Measurements from ENCODE around the gene PIK3R5. TPM values are rescaled to one million over a fixed set of nuclear protein-coding genes. Genes with fewer than 3 reads are reported as not detected.
A peak's percentile ranks its signal among the peaks of the same experiment; 100 is the strongest.

PIK3R5 gene
- total and polyA plus RNA-seq, 7 experiments from 2014 or later, result 18.0 to 231 (median 73.8) TPM

GRCh38 chr17:8914554-8914953 lies 51.0 kb downstream of the PIK3R5 start:
- H3K9me3 ChIP-seq (ENCODE audit: control insufficient read depth in 2 of 3, low read length in 3 of 3), result peaks cover 0 to 8% (median 0%) of the 10 kb centered on the region in 3 experiments
- H3K27ac Mint-ChIP-seq, result peak overlapping the region in 5 of 9 donors; percentile 16 to 80 (median 57)
- H3K27ac ChIP-seq (ENCODE audit: low read depth, low read length), result no peak overlapping the region
- H3K27me3 Mint-ChIP-seq, result no peaks in the 10 kb centered on the region
- ChIA-PET CTCF (interaction anchor here (0.6 to 0.7 kb wide), 2 partner anchors 24 to 138 kb away, joined by 3 read pairs; no protein-coding TSS in a partner anchor), POLR2A (interaction anchor here (0.7 to 1.4 kb wide), 2 partner anchors 11 to 42 kb away, joined by 3 to 4 read pairs; no protein-coding TSS in a partner anchor)
- peaks cover 7 to 50% (median 30%) of the 10 kb centered on the region in 7 donors for H3K4me1 Mint-ChIP-seq
- no peak overlapping the region for H3K4me3 ChIP-seq (ENCODE audit: low read length)
- H3K36me3 ChIP-seq (ENCODE audit: control insufficient read depth in 2 of 3, insufficient read depth in 3 of 3, low read length in 3 of 3), result peaks cover 0 to 65% (median 6%) of the 10 kb centered on the region in 3 experiments
- peaks cover 10 to 52% (median 32%) of the 10 kb centered on the region in 5 donors for H3K36me3 Mint-ChIP-seq
- intact Hi-C loops (cut with micrococcal nuclease), result no loop called here
- no peaks in the 10 kb centered on the region for H3K27me3 ChIP-seq (ENCODE audit: control insufficient read depth in 2 of 2, insufficient read depth in 2 of 2, low read length in 2 of 2)
- H3K9me3 Mint-ChIP-seq, result peaks cover 0 to 17% (median 2%) of the 10 kb centered on the region in 11 donors
- DNase-seq (no peak), ATAC-seq (no peak)
- H3K4me3 Mint-ChIP-seq, result no peak overlapping the region
- peaks cover 0 to 8% of the 10 kb centered on the region in 2 donors for H3K4me1 ChIP-seq (ENCODE audit: control insufficient read depth in 2 of 2, insufficient read depth in 2 of 2, low read length in 2 of 2)

GRCh38 chr17:8913879-8914278 lies 51.6 kb downstream of the PIK3R5 start:
- ATAC-seq (no peak), DNase-seq (no peak)
- Mint-ChIP-seq H3K27ac (peak overlapping the region in 3 of 9 donors; percentile 28 to 86 (median 39)), H3K4me1 (peaks cover 6 to 43% (median 24%) of the 10 kb centered on the region in 7 donors), H3K27me3 (no peaks in the 10 kb centered on the region), H3K4me3 (no peak overlapping the region), H3K36me3 (peaks cover 10 to 49% (median 26%) of the 10 kb centered on the region in 5 donors), H3K9me3 (peaks cover 0 to 15% (median 2%) of the 10 kb centered on the region in 11 donors)
- H3K9me3 ChIP-seq (ENCODE audit: control insufficient read depth in 2 of 3, low read length in 3 of 3), result peaks cover 0 to 4% (median 0%) of the 10 kb centered on the region in 3 experiments
- peaks cover 0 to 66% (median 6%) of the 10 kb centered on the region in 3 experiments for H3K36me3 ChIP-seq (ENCODE audit: control insufficient read depth in 2 of 3, insufficient read depth in 3 of 3, low read length in 3 of 3)
- peaks cover 0 to 8% of the 10 kb centered on the region in 2 donors for H3K4me1 ChIP-seq (ENCODE audit: control insufficient read depth in 2 of 2, insufficient read depth in 2 of 2, low read length in 2 of 2)
- POLR2A ChIA-PET, result interaction anchor here (1.4 kb wide), 1 partner anchor 43 kb away, joined by 3 read pairs; no protein-coding TSS in a partner anchor
- CTCF ChIA-PET, result no interaction called here
- no peak overlapping the region for H3K27ac ChIP-seq (ENCODE audit: low read depth, low read length)
- intact Hi-C loops (cut with micrococcal nuclease), result no loop called here
- H3K4me3 ChIP-seq (ENCODE audit: low read length), result no peak overlapping the region
- H3K27me3 ChIP-seq (ENCODE audit: control insufficient read depth in 2 of 2, insufficient read depth in 2 of 2, low read length in 2 of 2), result no peaks in the 10 kb centered on the region

- no peak overlapping the region for H3K4me3 Mint-ChIP-seq
Observed at GRCh38 chr17:8913091-8913490, 52.4 kb downstream of the PIK3R5 start.

GRCh38 chr17:8912084-8912981 lies 53.2 kb downstream of the PIK3R5 start:
- H3K27ac Mint-ChIP-seq, result peak overlapping the region in 5 of 9 donors; percentile 2 to 68 (median 45)

More at GRCh38 chr17:8913091-8913490, 52.4 kb downstream of the PIK3R5 start:
- peak overlapping the region in 5 of 9 donors; percentile 2 to 78 (median 51) for H3K27ac Mint-ChIP-seq
- intact Hi-C loops (cut with micrococcal nuclease), result no loop called here
- Histone ChIP-seq H3K4me3 (ENCODE audit: low read length) (no peak overlapping the region), H3K36me3 (ENCODE audit: control insufficient read depth in 2 of 3, insufficient read depth in 3 of 3, low read length in 3 of 3) (peaks cover 0 to 69% (median 12%) of the 10 kb centered on the region in 3 experiments), H3K9me3 (ENCODE audit: control insufficient read depth in 2 of 3, low read length in 3 of 3) (no peaks in the 10 kb centered on the region), H3K27me3 (ENCODE audit: control insufficient read depth in 2 of 2, insufficient read depth in 2 of 2, low read length in 2 of 2) (no peaks in the 10 kb centered on the region), H3K27ac (ENCODE audit: low read depth, low read length) (no peak overlapping the region), H3K4me1 (ENCODE audit: control insufficient read depth in 2 of 2, insufficient read depth in 2 of 2, low read length in 2 of 2) (peaks cover 0 to 8% of the 10 kb centered on the region in 2 donors)
- ChIA-PET CTCF (interaction anchor here (1.3 kb wide), 1 partner anchor 85 kb away, joined by 3 read pairs; no protein-coding TSS in a partner anchor), POLR2A (interaction anchor here (0.9 kb wide), 1 partner anchor 50 kb away, joined by 3 read pairs; no protein-coding TSS in a partner anchor)
- peaks cover 7 to 41% (median 22%) of the 10 kb centered on the region in 7 donors for H3K4me1 Mint-ChIP-seq
- H3K27me3 Mint-ChIP-seq, result no peaks in the 10 kb centered on the region
- H3K36me3 Mint-ChIP-seq, result peaks cover 11 to 49% (median 26%) of the 10 kb centered on the region in 5 donors
- ATAC-seq (no peak), DNase-seq (no peak)
- H3K9me3 Mint-ChIP-seq, result peaks cover 0 to 10% (median 0%) of the 10 kb centered on the region in 11 donors

GRCh38 chr17:8910969-8911604 lies 54.4 kb downstream of the PIK3R5 start:
- Histone ChIP-seq H3K9me3 (ENCODE audit: control insufficient read depth in 2 of 3, low read length in 3 of 3) (no peaks in the 10 kb centered on the region), H3K27ac (ENCODE audit: low read depth, low read length) (no peak overlapping the region), H3K4me3 (ENCODE audit: low read length) (no peak overlapping the region), H3K36me3 (ENCODE audit: control insufficient read depth in 2 of 3, insufficient read depth in 3 of 3, low read length in 3 of 3) (peaks cover 0 to 78% (median 22%) of the 10 kb centered on the region in 3 experiments), H3K4me1 (ENCODE audit: control insufficient read depth in 2 of 2, insufficient read depth in 2 of 2, low read length in 2 of 2) (no peaks in the 10 kb centered on the region), H3K27me3 (ENCODE audit: control insufficient read depth in 2 of 2, insufficient read depth in 2 of 2, low read length in 2 of 2) (no peaks in the 10 kb centered on the region)
- CTCF ChIA-PET, result interaction anchor here (1.1 kb wide), 1 partner anchor 21 kb away, joined by 3 read pairs; no protein-coding TSS in a partner anchor
- Mint-ChIP-seq H3K27ac (peak overlapping the region in 6 of 9 donors; percentile 16 to 62 (median 30)), H3K4me1 (peaks cover 7 to 32% (median 15%) of the 10 kb centered on the region in 7 donors), H3K27me3 (no peaks in the 10 kb centered on the region), H3K36me3 (peaks cover 12 to 43% (median 18%) of the 10 kb centered on the region in 5 donors), H3K4me3 (no peak overlapping the region), H3K9me3 (peaks cover 0 to 3% (median 0%) of the 10 kb centered on the region in 11 donors)
- POLR2A ChIA-PET, result interaction anchor here (1.3 to 1.5 kb wide), 2 partner anchors 19 to 31 kb away, joined by 3 to 4 read pairs; no protein-coding TSS in a partner anchor
- no peak for DNase-seq
- ATAC-seq, result no peak
- intact Hi-C loops (cut with micrococcal nuclease), result no loop called here

More at GRCh38 chr17:8912084-8912981, 53.2 kb downstream of the PIK3R5 start:
- H3K36me3 Mint-ChIP-seq, result peaks cover 13 to 46% (median 24%) of the 10 kb centered on the region in 5 donors
- no peak for DNase-seq
- Histone ChIP-seq H3K36me3 (ENCODE audit: control insufficient read depth in 2 of 3, insufficient read depth in 3 of 3, low read length in 3 of 3) (peaks cover 0 to 75% (median 20%) of the 10 kb centered on the region in 3 experiments), H3K4me1 (ENCODE audit: control insufficient read depth in 2 of 2, insufficient read depth in 2 of 2, low read length in 2 of 2) (peaks cover 0 to 6% of the 10 kb centered on the region in 2 donors), H3K27me3 (ENCODE audit: control insufficient read depth in 2 of 2, insufficient read depth in 2 of 2, low read length in 2 of 2) (no peaks in the 10 kb centered on the region), H3K27ac (ENCODE audit: low read depth, low read length) (no peak overlapping the region), H3K4me3 (ENCODE audit: low read length) (no peak overlapping the region), H3K9me3 (ENCODE audit: control insufficient read depth in 2 of 3, low read length in 3 of 3) (no peaks in the 10 kb centered on the region)
- CTCF ChIA-PET, result interaction anchor here (1.3 kb wide), 1 partner anchor 86 kb away, joined by 3 read pairs; no protein-coding TSS in a partner anchor
- no peak overlapping the region for H3K4me3 Mint-ChIP-seq
- H3K4me1 Mint-ChIP-seq, result peaks cover 7 to 40% (median 22%) of the 10 kb centered on the region in 7 donors
- H3K27me3 Mint-ChIP-seq, result no peaks in the 10 kb centered on the region
- no peak for ATAC-seq
- POLR2A ChIA-PET, result interaction anchor here (0.6 to 0.9 kb wide), 3 partner anchors 13 to 51 kb away, joined by 3 read pairs; no protein-coding TSS in a partner anchor
- intact Hi-C loops (cut with micrococcal nuclease), result no loop called here
- H3K9me3 Mint-ChIP-seq, result peaks cover 0 to 7% (median 0%) of the 10 kb centered on the region in 11 donors
